Measurements from ENCODE around the gene WNT6. TPM values are rescaled to one million over a fixed set of nuclear protein-coding genes. Genes with fewer than 3 reads are reported as not detected.

WNT6 gene
- total RNA-seq, 2 experiments from 2014 or later, result not detected

- no peaks in the 10 kb centered on the region for H3K9me3 ChIP-seq (ENCODE audit: control insufficient read depth in 1 of 2, insufficient read depth in 1 of 2, low read length in 2 of 2)
- no peaks in the 10 kb centered on the region for H3K4me1 ChIP-seq (ENCODE audit: insufficient read depth, low read length)
- H3K9me3 Mint-ChIP-seq, result no peaks in the 10 kb centered on the region
- POLR2A ChIA-PET, result no interaction called here
- ATAC-seq (ENCODE audit: poor library complexity), result no peak
- H3K27ac Mint-ChIP-seq, result no peak overlapping the region
- CTCF ChIA-PET, result no interaction called here
- no peaks in the 10 kb centered on the region for H3K36me3 Mint-ChIP-seq (ENCODE audit: low read depth)
- TF ChIP-seq, protein P1, sequence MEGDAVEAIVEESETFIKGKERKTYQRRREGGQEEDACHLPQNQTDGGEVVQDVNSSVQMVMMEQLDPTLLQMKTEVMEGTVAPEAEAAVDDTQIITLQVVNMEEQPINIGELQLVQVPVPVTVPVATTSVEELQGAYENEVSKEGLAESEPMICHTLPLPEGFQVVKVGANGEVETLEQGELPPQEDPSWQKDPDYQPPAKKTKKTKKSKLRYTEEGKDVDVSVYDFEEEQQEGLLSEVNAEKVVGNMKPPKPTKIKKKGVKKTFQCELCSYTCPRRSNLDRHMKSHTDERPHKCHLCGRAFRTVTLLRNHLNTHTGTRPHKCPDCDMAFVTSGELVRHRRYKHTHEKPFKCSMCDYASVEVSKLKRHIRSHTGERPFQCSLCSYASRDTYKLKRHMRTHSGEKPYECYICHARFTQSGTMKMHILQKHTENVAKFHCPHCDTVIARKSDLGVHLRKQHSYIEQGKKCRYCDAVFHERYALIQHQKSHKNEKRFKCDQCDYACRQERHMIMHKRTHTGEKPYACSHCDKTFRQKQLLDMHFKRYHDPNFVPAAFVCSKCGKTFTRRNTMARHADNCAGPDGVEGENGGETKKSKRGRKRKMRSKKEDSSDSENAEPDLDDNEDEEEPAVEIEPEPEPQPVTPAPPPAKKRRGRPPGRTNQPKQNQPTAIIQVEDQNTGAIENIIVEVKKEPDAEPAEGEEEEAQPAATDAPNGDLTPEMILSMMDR (IDR thresholded peaks at IDR 0.05), result no peak
- H3K4me3 Mint-ChIP-seq, result no peak overlapping the region
- H3K4me3 ChIP-seq (ENCODE audit: low read length), result no peak overlapping the region
- peaks cover 7 to 9% of the 10 kb centered on the region in 2 experiments for H3K27me3 ChIP-seq (ENCODE audit: control insufficient read depth in 1 of 2, insufficient read depth in 2 of 2, low read length in 2 of 2)
- DNase-seq, result no peak
- peaks cover 22% of the 10 kb centered on the region for H3K27me3 Mint-ChIP-seq
- no peak overlapping the region for H3K27ac ChIP-seq (ENCODE audit: low read depth in 1 of 2, low read length in 2 of 2)
- H3K36me3 ChIP-seq (ENCODE audit: insufficient read depth, low read length), result no peaks in the 10 kb centered on the region
- intact Hi-C loops (cut with DNase I, micrococcal nuclease), result no loop called here
- no peaks in the 10 kb centered on the region for H3K4me1 Mint-ChIP-seq (ENCODE audit: low read depth)
Measured at GRCh38 chr2:218814540-218815243, 44.9 kb upstream of the WNT6 start.

DNA sequence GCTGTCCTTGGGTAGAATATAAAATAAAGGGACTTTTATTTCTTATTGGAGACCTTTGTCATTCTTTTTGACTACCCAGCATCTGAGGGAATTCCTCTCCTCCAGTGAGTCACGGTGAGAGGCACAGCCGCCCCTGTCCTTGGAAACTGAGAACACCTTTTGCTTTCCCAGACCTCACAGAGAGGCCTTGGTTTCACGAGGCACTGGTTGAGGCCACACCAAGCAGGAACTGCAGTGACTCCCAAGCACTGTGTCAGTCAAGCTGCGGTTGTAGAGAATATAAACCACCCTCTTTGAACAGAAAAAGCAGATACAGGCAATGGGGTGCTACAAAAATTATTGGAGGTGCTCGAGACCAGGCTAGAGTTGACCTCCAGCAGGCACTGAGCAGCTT is 44.4 kb upstream of the WNT6 start:
- CTCF ChIA-PET, result no interaction called here

GRCh38 chr2:218815649-218816048 is 44.0 kb upstream of the WNT6 start:
- ATAC-seq (ENCODE audit: poor library complexity), result no peak
- no peaks in the 10 kb centered on the region for H3K36me3 ChIP-seq (ENCODE audit: insufficient read depth, low read length)

More for the DNA sequence above, 44.4 kb upstream of the WNT6 start:
- H3K27ac Mint-ChIP-seq, result no peak overlapping the region
- Histone ChIP-seq H3K27ac (ENCODE audit: low read depth in 1 of 2, low read length in 2 of 2) (no peak overlapping the region), H3K9me3 (ENCODE audit: control insufficient read depth in 1 of 2, insufficient read depth in 1 of 2, low read length in 2 of 2) (no peaks in the 10 kb centered on the region), H3K4me1 (ENCODE audit: insufficient read depth, low read length) (no peaks in the 10 kb centered on the region), H3K27me3 (ENCODE audit: control insufficient read depth in 1 of 2, insufficient read depth in 2 of 2, low read length in 2 of 2) (peaks cover 7 to 9% of the 10 kb centered on the region in 2 experiments), H3K36me3 (ENCODE audit: insufficient read depth, low read length) (no peaks in the 10 kb centered on the region), H3K4me3 (ENCODE audit: low read length) (no peak overlapping the region)
- TF ChIP-seq, protein P1 (IDR thresholded peaks at IDR 0.05), result no peak
- H3K27me3 Mint-ChIP-seq, result peaks cover 22% of the 10 kb centered on the region
- H3K36me3 Mint-ChIP-seq (ENCODE audit: low read depth), result no peaks in the 10 kb centered on the region
- POLR2A ChIA-PET, result no interaction called here
- DNase-seq, result no peak
- ATAC-seq (ENCODE audit: poor library complexity), result no peak
- H3K9me3 Mint-ChIP-seq, result no peaks in the 10 kb centered on the region
- H3K4me1 Mint-ChIP-seq (ENCODE audit: low read depth), result no peaks in the 10 kb centered on the region
- intact Hi-C loops (cut with DNase I, micrococcal nuclease), result no loop called here
- H3K4me3 Mint-ChIP-seq, result no peak overlapping the region

More at GRCh38 chr2:218815649-218816048, 44.0 kb upstream of the WNT6 start:
- Histone ChIP-seq H3K4me3 (ENCODE audit: low read length) (no peak overlapping the region), H3K9me3 (ENCODE audit: control insufficient read depth in 1 of 2, insufficient read depth in 1 of 2, low read length in 2 of 2) (no peaks in the 10 kb centered on the region), H3K27me3 (ENCODE audit: control insufficient read depth in 1 of 2, insufficient read depth in 2 of 2, low read length in 2 of 2) (peaks cover 7 to 9% of the 10 kb centered on the region in 2 experiments), H3K27ac (ENCODE audit: low read depth in 1 of 2, low read length in 2 of 2) (no peak overlapping the region), H3K4me1 (ENCODE audit: insufficient read depth, low read length) (no peaks in the 10 kb centered on the region)
- Mint-ChIP-seq H3K36me3 (ENCODE audit: low read depth) (no peaks in the 10 kb centered on the region), H3K27ac (no peak overlapping the region), H3K4me1 (ENCODE audit: low read depth) (no peaks in the 10 kb centered on the region), H3K27me3 (peaks cover 22% of the 10 kb centered on the region), H3K9me3 (no peaks in the 10 kb centered on the region), H3K4me3 (no peak overlapping the region)
- CTCF ChIA-PET, result no interaction called here
- intact Hi-C loops (cut with DNase I, micrococcal nuclease), result no loop called here
- POLR2A ChIA-PET, result no interaction called here
- TF ChIP-seq, protein P1 (IDR thresholded peaks at IDR 0.05), result no peak
- DNase-seq, result no peak
